Loucy (cell line): ENCODE measurements around the gene ZNF579.

ENCODE experiments used
- H2AFZ ChIP-seq: fragments of 200-600 bp; sonication (generic); 2 replicates; pipeline ENCODE4 v1.6.0; 2016; ENCODE audit warnings: antibody characterized with exemption, mild to moderate bottlenecking, low read length, moderate library complexity
- H3F3A ChIP-seq: fragments of 200-600 bp; 2 replicates; pipeline ENCODE4 v1.6.0; 2016; ENCODE audit warnings: antibody characterized with exemption, low read depth, mild to moderate bottlenecking
- H3K27me3 ChIP-seq: fragments of 200-600 bp; sonication (generic); 2 replicates; pipeline ENCODE4 v1.6.1; 2014; ENCODE audit warnings: low read length, mild to moderate bottlenecking; ENCODE audit not compliant: insufficient read depth, poor library complexity, severe bottlenecking
- H3K36me3 ChIP-seq: fragments of 200-600 bp; sonication (generic); 2 replicates; pipeline ENCODE4 v1.6.1; 2016; ENCODE audit warnings: low read length; ENCODE audit not compliant: insufficient read depth
- H3K4me1 ChIP-seq: fragments of 200-600 bp; sonication (generic); 2 replicates; pipeline ENCODE4 v1.5.1; 2014; ENCODE audit warnings: low read length, mild to moderate bottlenecking; ENCODE audit not compliant: insufficient read depth, poor library complexity, severe bottlenecking
- H3K4me2 ChIP-seq: fragments of 200-600 bp; sonication (generic); 2 replicates; pipeline ENCODE4 v1.6.0; 2014; ENCODE audit warnings: antibody characterized with exemption, low read length, low read depth, mild to moderate bottlenecking; ENCODE audit not compliant: poor library complexity, severe bottlenecking
- H3K4me3 ChIP-seq: fragments of 200-600 bp; sonication (generic); 2 replicates; pipeline ENCODE4 v1.5.1; 2014; ENCODE audit warnings: low read length, mild to moderate bottlenecking, mixed read lengths; ENCODE audit not compliant: poor library complexity, severe bottlenecking
- H3K79me2 ChIP-seq: fragments of 200-600 bp; sonication (generic); 2 replicates; pipeline ENCODE4 v1.6.1; 2014; ENCODE audit warnings: low read length; ENCODE audit not compliant: insufficient read depth
- H3K9ac ChIP-seq: fragments of 200-600 bp; sonication (generic); 2 replicates; pipeline ENCODE4 v1.6.0; 2014; ENCODE audit warnings: mild to moderate bottlenecking, low read depth, low read length, moderate library complexity; ENCODE audit not compliant: poor library complexity, severe bottlenecking
- H3K9me2 ChIP-seq: fragments of 200-600 bp; sonication (generic); replicated peaks from 2 replicates; pipeline ENCODE4 v1.6.1; 2016; ENCODE audit warnings: low read depth, low read length, mixed read lengths
- H3K9me3 ChIP-seq: fragments of 200-600 bp; sonication (generic); 2 replicates; pipeline ENCODE4 v1.6.1; 2014; ENCODE audit warnings: mild to moderate bottlenecking, antibody characterized with exemption, low read length, low read depth; ENCODE audit not compliant: insufficient read depth
- H4K20me1 ChIP-seq: fragments of 200-600 bp; sonication (generic); 2 replicates; pipeline ENCODE4 v1.6.0; 2014; ENCODE audit warnings: antibody characterized with exemption, low read length, mild to moderate bottlenecking; ENCODE audit not compliant: insufficient read depth, poor library complexity, severe bottlenecking
- EZH2phosphoT487 ChIP-seq: fragments of 200-600 bp; IDR thresholded peaks from 2 replicates; pipeline ENCODE4 v1.6.1; 2018; ENCODE audit warnings: antibody characterized with exemption, mild to moderate bottlenecking, moderate library complexity, borderline replicate concordance
- TF ChIP-seq, protein P1 (sequence below): fragments of 200-600 bp; sonication (generic); conservative IDR thresholded peaks from 2 replicates; pipeline ENCODE4 v1.5.1; 2014; ENCODE audit warnings: mild to moderate bottlenecking, antibody characterized with exemption, low read length

The ZNF579 gene

DNA sequence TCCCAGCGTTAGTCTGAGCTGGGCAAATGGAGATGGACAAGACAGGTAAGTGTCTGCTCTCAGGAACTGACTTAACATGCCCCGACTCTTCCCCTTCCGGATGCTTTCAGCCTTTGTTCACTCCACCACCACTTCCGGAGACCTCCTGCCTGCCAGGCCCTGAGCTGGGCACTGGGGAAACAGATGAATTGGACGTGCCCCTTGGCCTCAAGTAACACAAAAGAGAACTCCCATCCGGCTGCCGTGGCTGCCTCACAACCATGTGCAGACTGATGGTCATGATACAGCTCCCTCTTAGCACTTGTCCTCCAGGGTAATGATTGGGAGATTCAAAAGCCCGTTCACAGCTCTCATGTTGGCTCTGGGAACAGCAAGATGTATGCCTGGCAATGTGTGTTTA, 36.8 kb upstream of the ZNF579 start:
- Histone ChIP-seq H3K4me3 (no peak overlapping the region), H3F3A (no peaks in the 10 kb centered on the region), H3K9ac (no peak overlapping the region), H3K27me3 (no peaks in the 10 kb centered on the region), H3K4me1 (peaks cover 6% of the 10 kb centered on the region), H3K36me3 (peaks cover 14% of the 10 kb centered on the region; the same call in 1 of the 2 replicates), H3K79me2 (peaks cover 7% of the 10 kb centered on the region; the same call in 1 of the 2 replicates), H2AFZ (no peak overlapping the region), H3K9me3 (no peaks in the 10 kb centered on the region), H4K20me1 (no peaks in the 10 kb centered on the region), H3K4me2 (no peak overlapping the region), H3K9me2 (no peaks in the 10 kb centered on the region)
- no peak for TF ChIP-seq EZH2phosphoT487
- TF ChIP-seq, protein P1, sequence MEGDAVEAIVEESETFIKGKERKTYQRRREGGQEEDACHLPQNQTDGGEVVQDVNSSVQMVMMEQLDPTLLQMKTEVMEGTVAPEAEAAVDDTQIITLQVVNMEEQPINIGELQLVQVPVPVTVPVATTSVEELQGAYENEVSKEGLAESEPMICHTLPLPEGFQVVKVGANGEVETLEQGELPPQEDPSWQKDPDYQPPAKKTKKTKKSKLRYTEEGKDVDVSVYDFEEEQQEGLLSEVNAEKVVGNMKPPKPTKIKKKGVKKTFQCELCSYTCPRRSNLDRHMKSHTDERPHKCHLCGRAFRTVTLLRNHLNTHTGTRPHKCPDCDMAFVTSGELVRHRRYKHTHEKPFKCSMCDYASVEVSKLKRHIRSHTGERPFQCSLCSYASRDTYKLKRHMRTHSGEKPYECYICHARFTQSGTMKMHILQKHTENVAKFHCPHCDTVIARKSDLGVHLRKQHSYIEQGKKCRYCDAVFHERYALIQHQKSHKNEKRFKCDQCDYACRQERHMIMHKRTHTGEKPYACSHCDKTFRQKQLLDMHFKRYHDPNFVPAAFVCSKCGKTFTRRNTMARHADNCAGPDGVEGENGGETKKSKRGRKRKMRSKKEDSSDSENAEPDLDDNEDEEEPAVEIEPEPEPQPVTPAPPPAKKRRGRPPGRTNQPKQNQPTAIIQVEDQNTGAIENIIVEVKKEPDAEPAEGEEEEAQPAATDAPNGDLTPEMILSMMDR = no peak

DNA sequence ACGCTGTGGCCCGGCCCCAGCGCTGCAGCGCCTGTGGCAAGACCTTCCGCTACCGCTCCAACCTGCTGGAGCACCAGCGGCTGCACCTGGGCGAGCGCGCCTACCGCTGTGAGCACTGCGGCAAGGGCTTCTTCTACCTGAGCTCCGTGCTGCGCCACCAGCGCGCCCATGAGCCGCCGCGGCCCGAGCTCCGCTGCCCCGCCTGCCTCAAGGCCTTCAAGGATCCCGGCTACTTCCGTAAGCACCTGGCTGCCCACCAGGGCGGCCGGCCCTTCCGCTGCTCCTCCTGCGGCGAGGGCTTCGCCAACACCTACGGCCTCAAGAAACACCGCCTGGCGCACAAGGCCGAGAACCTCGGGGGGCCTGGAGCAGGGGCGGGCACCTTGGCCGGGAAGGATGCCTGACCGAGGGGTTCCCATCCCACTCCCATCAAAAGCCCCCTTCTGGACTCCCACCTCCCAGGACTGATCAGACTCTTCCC, 35.8 kb upstream of the ZNF579 start:
- Histone ChIP-seq H4K20me1 (peaks cover 8% of the 10 kb centered on the region), H3K9me2 (no peaks in the 10 kb centered on the region), H3K9me3 (no peaks in the 10 kb centered on the region), H3F3A (no peaks in the 10 kb centered on the region), H3K27me3 (no peaks in the 10 kb centered on the region), H3K4me3 (no peak overlapping the region), H2AFZ (no peak overlapping the region), H3K4me1 (peaks cover 6% of the 10 kb centered on the region), H3K9ac (no peak overlapping the region), H3K79me2 (peaks cover 14% of the 10 kb centered on the region; the same call in 1 of the 2 replicates), H3K4me2 (no peak overlapping the region), H3K36me3 (peaks cover 14% of the 10 kb centered on the region; the same call in 1 of the 2 replicates)
- no peak for TF ChIP-seq EZH2phosphoT487
- TF ChIP-seq, protein P1 = no peak

DNA sequence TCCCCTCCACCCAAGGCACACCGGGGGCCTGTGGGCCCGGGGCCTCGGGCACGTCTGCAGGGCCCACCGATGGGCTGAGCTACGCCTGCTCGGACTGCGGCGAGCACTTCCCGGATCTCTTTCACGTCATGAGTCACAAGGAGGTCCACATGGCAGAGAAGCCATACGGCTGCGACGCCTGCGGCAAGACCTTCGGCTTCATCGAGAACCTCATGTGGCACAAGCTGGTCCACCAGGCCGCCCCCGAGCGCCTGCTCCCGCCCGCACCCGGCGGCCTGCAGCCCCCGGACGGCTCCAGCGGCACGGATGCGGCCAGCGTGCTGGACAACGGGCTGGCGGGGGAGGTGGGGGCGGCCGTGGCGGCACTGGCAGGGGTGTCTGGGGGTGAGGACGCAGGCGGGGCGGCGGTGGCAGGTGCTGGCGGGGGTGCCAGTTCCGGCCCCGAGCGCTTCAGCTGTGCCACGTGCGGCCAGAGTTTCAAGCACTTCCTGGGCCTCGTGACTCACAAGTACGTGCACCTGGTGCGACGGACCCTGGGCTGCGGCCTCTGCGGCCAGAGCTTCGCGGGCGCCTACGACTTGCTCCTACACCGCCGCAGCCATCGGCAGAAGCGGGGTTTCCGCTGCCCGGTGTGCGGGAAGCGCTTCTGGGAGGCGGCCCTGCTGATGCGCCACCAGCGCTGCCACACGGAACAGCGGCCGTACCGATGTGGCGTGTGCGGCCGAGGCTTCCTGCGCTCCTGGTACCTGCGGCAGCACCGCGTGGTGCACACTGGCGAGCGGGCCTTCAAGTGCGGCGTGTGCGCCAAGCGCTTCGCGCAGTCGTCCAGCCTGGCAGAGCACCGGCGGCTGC, 35.1 kb upstream of the ZNF579 start:
- Histone ChIP-seq H3K4me3 (no peak overlapping the region), H3K79me2 (peaks cover 17% of the 10 kb centered on the region; the same call in 1 of the 2 replicates), H3K4me2 (no peak overlapping the region), H3K4me1 (peaks cover 6% of the 10 kb centered on the region), H3K27me3 (no peaks in the 10 kb centered on the region), H4K20me1 (peaks cover 8% of the 10 kb centered on the region), H3F3A (no peaks in the 10 kb centered on the region), H3K9ac (no peak overlapping the region), H3K36me3 (peaks cover 14% of the 10 kb centered on the region; the same call in 1 of the 2 replicates), H2AFZ (no peak overlapping the region), H3K9me3 (no peaks in the 10 kb centered on the region), H3K9me2 (no peaks in the 10 kb centered on the region)
- no peak for TF ChIP-seq EZH2phosphoT487
- TF ChIP-seq, protein P1 = no peak
